Astrocyte (in vitro differentiated cells and primary cell): ENCODE results near the gene NSF.
"Not testable (repeated sequence)": the region's sequence is repeated elsewhere in the genome, so short reads cannot be mapped to it uniquely, and the experiment has no call there.

Experiments used
- CTCF ChIP-seq: IDR thresholded peaks from 2 replicates; pipeline ENCODE4 v1.5.1; 2011; ENCODE audit warnings: low read depth, mild to moderate bottlenecking, inconsistent platforms, low read length, moderate library complexity; ENCODE audit not compliant: insufficient read depth
- EZH2 ChIP-seq: IDR thresholded peaks from 2 replicates; pipeline ENCODE4 v1.6.1; 2012; ENCODE audit warnings: mild to moderate bottlenecking, low read length, inconsistent platforms; ENCODE audit not compliant: insufficient read depth

DNA sequence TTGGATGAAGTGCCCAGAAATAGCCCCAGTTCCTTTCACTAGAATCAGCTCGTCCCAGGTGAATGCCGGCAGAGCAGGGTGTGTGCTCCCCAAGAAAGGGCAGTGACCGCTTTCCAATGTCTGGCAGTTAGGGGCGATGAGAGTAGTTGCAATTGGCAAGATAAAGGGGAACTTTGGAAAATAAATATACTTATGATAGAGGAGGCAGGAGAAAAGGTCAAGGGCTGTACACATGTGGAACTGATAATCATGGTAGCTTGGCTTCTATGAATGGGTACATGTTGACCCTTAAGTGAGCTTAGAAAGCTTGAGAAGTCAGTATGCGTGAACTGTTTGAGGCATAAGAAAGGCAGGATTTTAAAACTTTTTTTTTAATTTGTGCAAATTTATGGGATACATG lies 75.5 kb downstream of the NSF start:
- not testable (repeated sequence) for TF ChIP-seq CTCF, EZH2
